Panc1 (cell line): ENCODE measurements around the gene TBATA. TPM values are rescaled to one million over a fixed set of nuclear protein-coding genes. Genes with fewer than 3 reads are reported as not detected.
A peak's percentile ranks its signal among the peaks of the same experiment; 100 is the strongest.

Experiments used
- ATAC-seq: fragments of 200-7000 bp; cut with Tn5 transposase; 2 replicates; pipeline ENCODE4 v1.9.1; 2020; ENCODE audit warnings: mild to moderate bottlenecking, moderate library complexity
- BruUV-seq: library from RNA; stranded (reverse); fragments of 400-500 nt; replicated peaks from 2 replicates; lab custom pipeline; 2021; lab: Mats Ljungman, UMichigan
- CTCF ChIA-PET: fragments of 300-600 bp; sonication (Branson Sonifier 250); formaldehyde crosslinking; loops from one replicate; lab custom pipeline; 2022; ENCODE audit warnings: antibody characterized with exemption; lab: Charles Lee
- POLR2A ChIA-PET: fragments of 300-600 bp; sonication (Branson Sonifier 250); formaldehyde crosslinking; loops from one replicate; lab custom pipeline; 2022; ENCODE audit warnings: antibody characterized with exemption; lab: Charles Lee
- DNase-seq: peaks from one replicate; pipeline ENCODE4 v3.0.0-alpha.2; 2010; ENCODE audit warnings: low read depth, low spot score
- H3K27ac ChIP-seq: 2 replicates; pipeline ENCODE4 v1.5.1; 2011; ENCODE audit warnings: mild to moderate bottlenecking, low read length, inconsistent platforms
- H3K27me3 ChIP-seq: fragments of 200-500 bp; sonication (Bioruptor generic); 2 replicates; pipeline ENCODE4 v1.6.0; 2014; ENCODE audit warnings: low read length, inconsistent platforms; ENCODE audit not compliant: control insufficient read depth, insufficient read depth
- H3K36me3 ChIP-seq: fragments of 200-500 bp; sonication (Bioruptor generic); 2 replicates; pipeline ENCODE4 v1.5.1; 2014; ENCODE audit warnings: inconsistent platforms, mild to moderate bottlenecking, low read length, moderate library complexity; ENCODE audit not compliant: control insufficient read depth, insufficient read depth
- H3K4me1 ChIP-seq: 2 replicates; pipeline ENCODE4 v1.5.1; 2011; ENCODE audit warnings: inconsistent platforms, mild to moderate bottlenecking, low read length, moderate library complexity; ENCODE audit not compliant: control insufficient read depth, insufficient read depth
- H3K4me3 ChIP-seq, 2 experiments: 2 replicates each; pipeline ENCODE4 v1.5.1; 2011 to 2012; ENCODE audit warnings: low read depth in 2 of 2, low read length in 2 of 2, mild to moderate bottlenecking in 2 of 2, inconsistent platforms in 1 of 2, moderate library complexity in 1 of 2
- H3K9me3 ChIP-seq: fragments of 200-500 bp; sonication (Bioruptor generic); 2 replicates; pipeline ENCODE4 v1.5.1; 2014; ENCODE audit warnings: low read depth, mild to moderate bottlenecking, inconsistent platforms, low read length, moderate library complexity; ENCODE audit not compliant: control insufficient read depth, insufficient read depth
- POLR2AphosphoS5 ChIP-seq: IDR thresholded peaks from 2 replicates; pipeline ENCODE4 v1.6.1; 2012; ENCODE audit warnings: mild to moderate bottlenecking, low read depth, low read length, moderate library complexity
- SIN3A ChIP-seq: IDR thresholded peaks from 2 replicates; pipeline ENCODE4 v1.6.1; 2012; ENCODE audit warnings: low read depth, mild to moderate bottlenecking, low read length, moderate library complexity, borderline replicate concordance; ENCODE audit not compliant: insufficient read depth
- TCF7L2 ChIP-seq: IDR thresholded peaks from 2 replicates; pipeline ENCODE4 v1.6.1; 2011; ENCODE audit warnings: mild to moderate bottlenecking, low read depth, low read length, inconsistent platforms
- in situ Hi-C: cut with HindIII; loops from 2 replicates; pipeline ENCODE4 v1.10.0; 2016; ENCODE audit warnings: low sequenced_read_pairs, low pct_unique_long_range_greater_than_20kb
- intact Hi-C: fragments of 100-400 bp; cut with micrococcal nuclease; formaldehyde crosslinking; loops from one replicate; pipeline ENCODE4 v1.10.0; 2022; ENCODE audit not compliant: unreplicated experiment
- total RNA-seq: library from RNA; stranded (reverse); gene quantifications from one replicate; pipeline ENCODE4 v1.2.1, GENCODE V29; 2021; ENCODE audit not compliant: unreplicated experiment
- TF ChIP-seq, protein P1 (sequence below), 2 experiments: IDR thresholded peaks; 2 replicates each; pipeline ENCODE4 v1.6.1; 2011 to 2012; ENCODE audit warnings: low read depth in 2 of 2, control low read depth in 1 of 2, low read length in 1 of 2, mild to moderate bottlenecking in 1 of 2, moderate library complexity in 1 of 2; ENCODE audit not compliant: insufficient read depth in 1 of 2
- TF ChIP-seq, protein P2 (sequence below): fragments of 450-650 bp; IDR thresholded peaks from 2 replicates; pipeline ENCODE4 v1.5.1; 2017; ENCODE audit warnings: mild to moderate bottlenecking

Gene TBATA
- total RNA-seq, 1 experiment from 2014 or later = not detected

DNA sequence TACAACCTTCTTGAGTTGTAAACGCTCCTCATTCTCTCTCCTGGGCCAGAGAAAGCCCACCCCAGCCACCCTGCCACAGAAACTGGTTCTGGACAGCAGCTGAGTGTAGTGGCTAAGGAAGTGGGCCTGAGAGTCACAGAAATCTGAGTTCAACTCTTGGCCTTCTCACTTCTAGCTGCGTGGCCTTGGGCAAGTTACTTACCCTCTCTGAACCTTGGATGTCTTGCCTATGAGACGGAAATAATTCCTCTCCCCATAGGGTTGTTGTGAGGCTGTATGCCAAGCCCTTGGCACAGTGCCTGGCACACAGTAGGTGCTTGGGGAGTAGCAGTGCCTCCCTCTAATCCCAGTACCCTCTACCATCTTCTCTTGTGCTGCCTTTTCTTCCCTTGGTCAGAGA, 61.4 kb downstream of the TBATA start:
- Histone ChIP-seq H3K4me1 (no peaks in the 10 kb centered on the region), H3K4me3 (no peak overlapping the region), H3K27ac (no peak overlapping the region), H3K36me3 (no peaks in the 10 kb centered on the region), H3K27me3 (peaks cover 3% of the 10 kb centered on the region; the same call in 1 of the 2 replicates), H3K9me3 (no peaks in the 10 kb centered on the region)
- DNase-seq (no peak), ATAC-seq (no peak)
- intact Hi-C loops (no loop called here), in situ Hi-C loops (no loop called here)
- ChIA-PET CTCF (no interaction called here), POLR2A (no interaction called here)
- BruUV-seq = no TSS peak
- TF ChIP-seq, protein P1, sequence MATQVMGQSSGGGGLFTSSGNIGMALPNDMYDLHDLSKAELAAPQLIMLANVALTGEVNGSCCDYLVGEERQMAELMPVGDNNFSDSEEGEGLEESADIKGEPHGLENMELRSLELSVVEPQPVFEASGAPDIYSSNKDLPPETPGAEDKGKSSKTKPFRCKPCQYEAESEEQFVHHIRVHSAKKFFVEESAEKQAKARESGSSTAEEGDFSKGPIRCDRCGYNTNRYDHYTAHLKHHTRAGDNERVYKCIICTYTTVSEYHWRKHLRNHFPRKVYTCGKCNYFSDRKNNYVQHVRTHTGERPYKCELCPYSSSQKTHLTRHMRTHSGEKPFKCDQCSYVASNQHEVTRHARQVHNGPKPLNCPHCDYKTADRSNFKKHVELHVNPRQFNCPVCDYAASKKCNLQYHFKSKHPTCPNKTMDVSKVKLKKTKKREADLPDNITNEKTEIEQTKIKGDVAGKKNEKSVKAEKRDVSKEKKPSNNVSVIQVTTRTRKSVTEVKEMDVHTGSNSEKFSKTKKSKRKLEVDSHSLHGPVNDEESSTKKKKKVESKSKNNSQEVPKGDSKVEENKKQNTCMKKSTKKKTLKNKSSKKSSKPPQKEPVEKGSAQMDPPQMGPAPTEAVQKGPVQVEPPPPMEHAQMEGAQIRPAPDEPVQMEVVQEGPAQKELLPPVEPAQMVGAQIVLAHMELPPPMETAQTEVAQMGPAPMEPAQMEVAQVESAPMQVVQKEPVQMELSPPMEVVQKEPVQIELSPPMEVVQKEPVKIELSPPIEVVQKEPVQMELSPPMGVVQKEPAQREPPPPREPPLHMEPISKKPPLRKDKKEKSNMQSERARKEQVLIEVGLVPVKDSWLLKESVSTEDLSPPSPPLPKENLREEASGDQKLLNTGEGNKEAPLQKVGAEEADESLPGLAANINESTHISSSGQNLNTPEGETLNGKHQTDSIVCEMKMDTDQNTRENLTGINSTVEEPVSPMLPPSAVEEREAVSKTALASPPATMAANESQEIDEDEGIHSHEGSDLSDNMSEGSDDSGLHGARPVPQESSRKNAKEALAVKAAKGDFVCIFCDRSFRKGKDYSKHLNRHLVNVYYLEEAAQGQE (IDR thresholded peaks at IDR 0.05; ENCODE audit: insufficient read depth in 1 of 2, low read depth in 2 of 2, low read length in 1 of 2) = no peak
- TF ChIP-seq SIN3A (no peak), POLR2AphosphoS5 (no peak), TCF7L2 (no peak)
- TF ChIP-seq, protein P2, sequence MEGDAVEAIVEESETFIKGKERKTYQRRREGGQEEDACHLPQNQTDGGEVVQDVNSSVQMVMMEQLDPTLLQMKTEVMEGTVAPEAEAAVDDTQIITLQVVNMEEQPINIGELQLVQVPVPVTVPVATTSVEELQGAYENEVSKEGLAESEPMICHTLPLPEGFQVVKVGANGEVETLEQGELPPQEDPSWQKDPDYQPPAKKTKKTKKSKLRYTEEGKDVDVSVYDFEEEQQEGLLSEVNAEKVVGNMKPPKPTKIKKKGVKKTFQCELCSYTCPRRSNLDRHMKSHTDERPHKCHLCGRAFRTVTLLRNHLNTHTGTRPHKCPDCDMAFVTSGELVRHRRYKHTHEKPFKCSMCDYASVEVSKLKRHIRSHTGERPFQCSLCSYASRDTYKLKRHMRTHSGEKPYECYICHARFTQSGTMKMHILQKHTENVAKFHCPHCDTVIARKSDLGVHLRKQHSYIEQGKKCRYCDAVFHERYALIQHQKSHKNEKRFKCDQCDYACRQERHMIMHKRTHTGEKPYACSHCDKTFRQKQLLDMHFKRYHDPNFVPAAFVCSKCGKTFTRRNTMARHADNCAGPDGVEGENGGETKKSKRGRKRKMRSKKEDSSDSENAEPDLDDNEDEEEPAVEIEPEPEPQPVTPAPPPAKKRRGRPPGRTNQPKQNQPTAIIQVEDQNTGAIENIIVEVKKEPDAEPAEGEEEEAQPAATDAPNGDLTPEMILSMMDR = no peak

DNA sequence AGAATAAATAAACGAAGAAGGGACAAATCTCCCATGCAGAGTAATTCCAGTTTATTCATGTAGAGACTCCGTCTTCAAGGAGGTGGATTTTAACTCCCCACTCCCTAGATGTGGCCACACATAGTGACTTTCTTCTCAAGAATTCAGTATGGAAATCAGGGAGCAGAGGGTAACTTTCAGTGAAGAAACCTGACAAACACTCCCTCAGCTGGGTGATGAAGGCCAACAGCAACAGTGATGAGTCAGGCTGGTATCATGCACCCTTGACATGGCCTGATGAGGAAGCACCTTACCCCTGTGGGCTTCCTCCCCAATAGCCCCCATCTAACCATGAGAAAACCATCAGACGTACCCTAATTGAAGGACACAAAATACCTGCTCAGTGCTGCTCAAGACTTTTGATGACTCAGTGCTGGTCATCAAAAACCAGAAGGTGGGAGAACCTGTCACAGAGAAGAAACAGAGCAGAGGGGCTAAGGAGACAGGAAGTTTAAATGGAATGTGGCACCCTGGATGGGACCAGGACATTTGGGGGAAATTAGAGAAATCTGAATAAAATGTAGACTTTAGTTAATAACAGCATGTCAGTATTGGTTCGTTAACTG, 62.3 kb downstream of the TBATA start:
- Histone ChIP-seq H3K36me3 (no peaks in the 10 kb centered on the region), H3K27ac (no peak overlapping the region), H3K9me3 (no peaks in the 10 kb centered on the region), H3K4me1 (no peaks in the 10 kb centered on the region), H3K4me3 (no peak overlapping the region), H3K27me3 (peaks cover 3% of the 10 kb centered on the region; the same call in 1 of the 2 replicates)
- intact Hi-C loops = no loop called here
- in situ Hi-C loops = no loop called here
- ChIA-PET CTCF (no interaction called here), POLR2A (no interaction called here)
- DNase-seq (peak; percentile 36), ATAC-seq (no peak)
- TF ChIP-seq SIN3A (no peak), POLR2AphosphoS5 (no peak), TCF7L2 (no peak)
- TF ChIP-seq, protein P1 (IDR thresholded peaks at IDR 0.05; ENCODE audit: insufficient read depth in 1 of 2, low read depth in 2 of 2, low read length in 1 of 2) = no peak
- TF ChIP-seq, protein P2 = no peak
- BruUV-seq = no TSS peak
